ENCODE data around the gene HES5. TPM values are rescaled to one million over a fixed set of nuclear protein-coding genes. Genes with fewer than 3 reads are reported as not detected.

HES5 gene
- total and polyA plus RNA-seq, 7 experiments from 2014 or later: not detected

DNA sequence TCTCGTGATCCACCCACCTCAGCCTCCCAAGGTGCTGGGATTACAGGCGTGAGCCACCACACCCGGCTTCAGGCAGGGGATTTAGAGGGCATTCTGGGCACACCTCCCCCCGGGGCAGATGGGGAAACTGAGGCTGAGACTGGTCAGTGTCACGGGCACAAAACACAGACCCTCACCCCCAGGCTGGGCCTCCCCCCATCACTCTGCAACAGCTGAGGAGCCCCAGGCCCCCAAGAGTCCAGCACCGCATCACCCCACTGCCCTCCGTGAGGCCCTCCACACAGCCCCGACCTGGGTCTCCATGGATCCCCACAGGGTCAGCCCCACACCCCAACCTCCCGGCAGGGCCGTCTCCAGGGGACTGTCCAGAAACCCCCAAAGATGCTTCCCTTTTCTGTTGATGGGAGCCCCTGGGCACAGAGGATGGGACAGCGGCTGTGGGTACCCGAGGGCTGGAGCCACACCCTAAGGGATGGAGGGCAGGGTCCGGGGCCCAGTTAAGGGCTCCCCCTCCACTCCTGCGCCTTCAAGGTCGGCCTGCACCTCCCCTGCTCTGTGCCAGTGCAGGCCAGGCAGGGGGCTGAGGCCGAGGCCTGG lies 37.1 kb upstream of the HES5 start:
- no peaks in the 10 kb centered on the region for H3K27me3 ChIP-seq (ENCODE audit: control insufficient read depth in 2 of 2, insufficient read depth in 2 of 2, low read length in 2 of 2)
- Mint-ChIP-seq H3K4me3 (no peak overlapping the region), H3K4me1 (peaks cover 0 to 5% (median 0%) of the 10 kb centered on the region in 7 donors), H3K9me3 (peaks cover 0 to 3% (median 0%) of the 10 kb centered on the region in 11 donors), H3K36me3 (peaks cover 0 to 13% (median 0%) of the 10 kb centered on the region in 5 donors), H3K27ac (peak overlapping the region in 1 of 9 donors; percentile 25), H3K27me3 (no peaks in the 10 kb centered on the region)
- CTCF ChIA-PET: no interaction called here
- POLR2A ChIA-PET: no interaction called here
- peaks cover 0 to 19% (median 0%) of the 10 kb centered on the region in 3 experiments for H3K36me3 ChIP-seq (ENCODE audit: control insufficient read depth in 2 of 3, insufficient read depth in 3 of 3, low read length in 3 of 3)
- ATAC-seq: no peak
- DNase-seq: no peak
- no peak overlapping the region for H3K4me3 ChIP-seq (ENCODE audit: low read length)
- no peak overlapping the region for H3K27ac ChIP-seq (ENCODE audit: low read depth, low read length)
- no peaks in the 10 kb centered on the region for H3K4me1 ChIP-seq (ENCODE audit: control insufficient read depth in 2 of 2, insufficient read depth in 2 of 2, low read length in 2 of 2)
- H3K9me3 ChIP-seq (ENCODE audit: control insufficient read depth in 2 of 3, low read length in 3 of 3): no peaks in the 10 kb centered on the region
- intact Hi-C loops (cut with micrococcal nuclease): no loop called here

- Mint-ChIP-seq H3K27ac (peak overlapping the region in 4 of 9 donors; percentile 38 to 54 (median 50)), H3K4me3 (no peak overlapping the region), H3K36me3 (peaks cover 0 to 15% (median 0%) of the 10 kb centered on the region in 5 donors), H3K9me3 (peaks cover 0 to 3% (median 0%) of the 10 kb centered on the region in 11 donors), H3K4me1 (peaks cover under 1 to 7% (median 2%) of the 10 kb centered on the region in 7 donors), H3K27me3 (no peaks in the 10 kb centered on the region)
- Histone ChIP-seq H3K36me3 (ENCODE audit: control insufficient read depth in 2 of 3, insufficient read depth in 3 of 3, low read length in 3 of 3) (peaks cover 0 to 27% (median 0%) of the 10 kb centered on the region in 3 experiments), H3K4me1 (ENCODE audit: control insufficient read depth in 2 of 2, insufficient read depth in 2 of 2, low read length in 2 of 2) (no peaks in the 10 kb centered on the region), H3K4me3 (ENCODE audit: low read length) (no peak overlapping the region), H3K27me3 (ENCODE audit: control insufficient read depth in 2 of 2, insufficient read depth in 2 of 2, low read length in 2 of 2) (no peaks in the 10 kb centered on the region), H3K27ac (ENCODE audit: low read depth, low read length) (no peak overlapping the region), H3K9me3 (ENCODE audit: control insufficient read depth in 2 of 3, low read length in 3 of 3) (no peaks in the 10 kb centered on the region)
- DNase-seq (no peak), ATAC-seq (no peak)
- ChIA-PET CTCF (no interaction called here), POLR2A (interaction anchor here (1.8 kb wide), 1 partner anchor 12 kb away, joined by 9 read pairs; no protein-coding TSS in a partner anchor)
- intact Hi-C loops (cut with micrococcal nuclease): no loop called here
Observed at GRCh38 chr1:2566101-2567045, 36.3 kb upstream of the HES5 start.

DNA sequence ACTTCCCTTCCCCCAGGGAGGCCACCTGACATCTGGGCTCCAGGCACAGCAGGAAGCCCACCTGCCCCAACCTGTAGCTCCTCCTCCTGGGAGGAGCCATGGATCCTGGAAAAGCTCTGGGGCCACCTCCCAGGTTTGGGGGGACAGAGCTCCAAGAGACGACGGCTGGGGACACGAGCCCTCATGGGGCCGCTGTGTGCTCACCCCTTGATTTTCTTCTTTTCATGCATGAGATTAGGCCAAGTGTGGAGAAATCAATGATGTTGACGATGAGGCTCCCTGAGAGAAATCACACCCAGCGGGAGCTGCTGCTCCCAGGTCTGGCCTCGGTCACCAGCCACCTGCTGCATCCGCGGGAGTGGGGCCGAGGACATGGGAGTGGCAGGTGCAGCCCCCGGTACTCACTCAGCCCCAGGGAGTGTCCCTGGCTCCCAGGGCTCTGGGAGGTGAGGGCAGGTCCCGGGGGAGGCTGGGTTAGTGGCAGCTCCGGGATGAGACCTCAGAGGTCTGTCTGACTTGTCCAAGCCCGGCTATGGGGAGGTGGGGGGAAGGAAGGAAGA lies 34.8 kb upstream of the HES5 start:
- Histone ChIP-seq H3K27me3 (ENCODE audit: control insufficient read depth in 2 of 2, insufficient read depth in 2 of 2, low read length in 2 of 2) (no peaks in the 10 kb centered on the region), H3K4me3 (ENCODE audit: low read length) (no peak overlapping the region), H3K9me3 (ENCODE audit: control insufficient read depth in 2 of 3, low read length in 3 of 3) (no peaks in the 10 kb centered on the region), H3K36me3 (ENCODE audit: control insufficient read depth in 2 of 3, insufficient read depth in 3 of 3, low read length in 3 of 3) (peaks cover 0 to 42% (median 0%) of the 10 kb centered on the region in 3 experiments), H3K27ac (ENCODE audit: low read depth, low read length) (peak overlapping the region; percentile 12), H3K4me1 (ENCODE audit: control insufficient read depth in 2 of 2, insufficient read depth in 2 of 2, low read length in 2 of 2) (no peaks in the 10 kb centered on the region)
- Mint-ChIP-seq H3K4me3 (no peak overlapping the region), H3K36me3 (peaks cover 0 to 6% (median 0%) of the 10 kb centered on the region in 5 donors), H3K9me3 (no peaks in the 10 kb centered on the region), H3K27me3 (no peaks in the 10 kb centered on the region), H3K4me1 (peaks cover 4 to 11% (median 6%) of the 10 kb centered on the region in 7 donors), H3K27ac (peak overlapping the region in 3 of 9 donors; percentile 38 to 56 (median 55))
- ChIA-PET CTCF (interaction anchor here (0.6 to 1.0 kb wide), 2 partner anchors 9 to 20 kb away, joined by 3 to 4 read pairs; no protein-coding TSS in a partner anchor), POLR2A (interaction anchor here (1.1 to 5.2 kb wide), 4 partner anchors 9 to 20 kb away, joined by 4 to 27 read pairs (median 7); no protein-coding TSS in a partner anchor)
- DNase-seq (no peak), ATAC-seq (no peak)
- intact Hi-C loops (cut with micrococcal nuclease): no loop called here

GRCh38 chr1:2564006-2564814 lies 34.1 kb upstream of the HES5 start:
- peaks cover 5 to 12% (median 7%) of the 10 kb centered on the region in 7 donors for H3K4me1 Mint-ChIP-seq
- CTCF ChIA-PET: interaction anchor here (1.0 kb wide), 1 partner anchor 21 kb away, joined by 3 read pairs; no protein-coding TSS in a partner anchor
- no peaks in the 10 kb centered on the region for H3K4me1 ChIP-seq (ENCODE audit: control insufficient read depth in 2 of 2, insufficient read depth in 2 of 2, low read length in 2 of 2)
- no peaks in the 10 kb centered on the region for H3K27me3 Mint-ChIP-seq
- H3K27me3 ChIP-seq (ENCODE audit: control insufficient read depth in 2 of 2, insufficient read depth in 2 of 2, low read length in 2 of 2): no peaks in the 10 kb centered on the region
- no peak overlapping the region for H3K4me3 Mint-ChIP-seq
- DNase-seq (no peak), ATAC-seq (no peak)
- POLR2A ChIA-PET: interaction anchor here (1.1 to 9.5 kb wide), 5 partner anchors 10 to 21 kb away, joined by 4 to 253 read pairs (median 9); partner anchors contain the start of gene PRXL2B
- no peak overlapping the region for H3K4me3 ChIP-seq (ENCODE audit: low read length)
- intact Hi-C loops (cut with micrococcal nuclease): no loop called here
- peaks cover 0 to 5% (median 0%) of the 10 kb centered on the region in 5 donors for H3K36me3 Mint-ChIP-seq
- peaks cover 0 to 49% (median 0%) of the 10 kb centered on the region in 3 experiments for H3K36me3 ChIP-seq (ENCODE audit: control insufficient read depth in 2 of 3, insufficient read depth in 3 of 3, low read length in 3 of 3)
- no peaks in the 10 kb centered on the region for H3K9me3 Mint-ChIP-seq
- peak overlapping the region; percentile 12 for H3K27ac ChIP-seq (ENCODE audit: low read depth, low read length)
- H3K27ac Mint-ChIP-seq: peak overlapping the region in 5 of 9 donors; percentile 23 to 62 (median 56)
- H3K9me3 ChIP-seq (ENCODE audit: control insufficient read depth in 2 of 3, low read length in 3 of 3): no peaks in the 10 kb centered on the region

GRCh38 chr1:2563205-2563604 lies 33.1 kb upstream of the HES5 start:
- Histone ChIP-seq H3K36me3 (ENCODE audit: control insufficient read depth in 2 of 3, insufficient read depth in 3 of 3, low read length in 3 of 3) (peaks cover 0 to 59% (median 0%) of the 10 kb centered on the region in 3 experiments), H3K9me3 (ENCODE audit: control insufficient read depth in 2 of 3, low read length in 3 of 3) (no peaks in the 10 kb centered on the region), H3K27ac (ENCODE audit: low read depth, low read length) (no peak overlapping the region), H3K27me3 (ENCODE audit: control insufficient read depth in 2 of 2, insufficient read depth in 2 of 2, low read length in 2 of 2) (no peaks in the 10 kb centered on the region), H3K4me1 (ENCODE audit: control insufficient read depth in 2 of 2, insufficient read depth in 2 of 2, low read length in 2 of 2) (peaks cover under 1 to 8% of the 10 kb centered on the region in 2 donors), H3K4me3 (ENCODE audit: low read length) (no peak overlapping the region)
- H3K36me3 Mint-ChIP-seq: peaks cover 0 to 9% (median 3%) of the 10 kb centered on the region in 5 donors
- H3K27ac Mint-ChIP-seq: peak overlapping the region in 2 of 9 donors; percentile 60 to 61
- H3K4me1 Mint-ChIP-seq: peaks cover 6 to 17% (median 11%) of the 10 kb centered on the region in 7 donors
- ChIA-PET POLR2A (interaction anchor here (5.2 to 9.5 kb wide), 2 partner anchors 11 to 19 kb away, joined by 27 to 253 read pairs; partner anchors contain the start of gene PRXL2B), CTCF (interaction anchor here (1.2 kb wide), 1 partner anchor 15 kb away, joined by 3 read pairs; no protein-coding TSS in a partner anchor)
- no peaks in the 10 kb centered on the region for H3K9me3 Mint-ChIP-seq
- DNase-seq (no peak), ATAC-seq (no peak)
- intact Hi-C loops (cut with micrococcal nuclease): no loop called here
- H3K4me3 Mint-ChIP-seq: no peak overlapping the region
- H3K27me3 Mint-ChIP-seq: no peaks in the 10 kb centered on the region
